Body of pancreas (tissue), 4 donors: ENCODE measurements around the gene ARAP2.

Experiments used
- CTCF ChIP-seq, 7 experiments: fragments of 450-650 bp in 4 of 7; fragments of 200-600 bp in 3 of 7; sonication (generic) in 3 of 7; IDR thresholded peaks; one replicate each; pipeline ENCODE4 v1.5.1; 2016 to 2019; ENCODE audit warnings: antibody characterized with exemption in 7 of 7
- POLR2A ChIP-seq, 3 donors: fragments of 450-650 bp; IDR thresholded peaks; one replicate each; pipeline ENCODE4 v1.6.1; 2016; ENCODE audit warnings: antibody characterized with exemption in 3 of 3, mild to moderate bottlenecking in 2 of 3

DNA sequence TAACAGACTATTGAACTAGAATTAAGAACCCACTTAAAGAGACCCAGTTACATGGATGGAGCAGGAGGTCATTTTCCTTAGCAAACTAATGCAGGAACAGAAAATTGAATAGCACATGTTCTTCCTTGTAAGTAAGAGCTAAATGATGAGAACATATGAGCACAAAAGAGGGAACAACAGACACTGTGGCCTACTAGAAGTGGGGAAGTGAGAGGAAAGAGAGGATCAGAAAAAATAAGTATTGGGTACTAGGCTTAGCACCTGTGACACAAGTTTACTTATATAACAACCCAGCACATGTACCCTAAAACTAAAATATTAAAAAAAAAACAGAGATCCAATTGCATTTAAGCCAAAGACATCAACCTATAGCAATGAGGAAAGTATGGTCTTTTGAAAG lies 26.2 kb downstream of the ARAP2 start:
- TF ChIP-seq POLR2A (IDR thresholded peaks at IDR 0.05) (no peak), CTCF (IDR thresholded peaks at IDR 0.05) (no peak)
